ENCODE results near the gene ARL11. TPM values are rescaled to one million over a fixed set of nuclear protein-coding genes. Genes with fewer than 3 reads are reported as not detected.
A peak's percentile ranks its signal among the peaks of the same experiment; 100 is the strongest.

Gene ARL11
- total RNA-seq, 6 donors from 2014 or later, result 1.4 to 8.4 (median 4.9) TPM

GRCh38 chr13:49630580-49630979, 2.3 kb downstream of the ARL11 start:
- TF ChIP-seq POLR2A (IDR thresholded peaks at IDR 0.05), result no peak
- no peak for TF ChIP-seq POLR2AphosphoS5 (IDR thresholded peaks at IDR 0.05)
- TF ChIP-seq EP300 (IDR thresholded peaks at IDR 0.05), result no peak
- TF ChIP-seq CTCF (IDR thresholded peaks at IDR 0.05), result no peak
- peak in 1 of 2 donors; percentile 33 for DNase-seq
- no peaks in the 10 kb centered on the region for H3K27me3 ChIP-seq
- no peaks in the 10 kb centered on the region for H3K36me3 ChIP-seq
- no peak overlapping the region for H3K4me3 ChIP-seq
- H3K27ac ChIP-seq, result peak overlapping the region; percentile 9 to 85 (median 45)
- H3K9me3 ChIP-seq, result no peaks in the 10 kb centered on the region
- WGBS, 2 donors, result 86% methylated on average over 16 of the region's 16 CpGs; no CpG with 5 or more reads in 1 of the 2 donors
- no peak for ATAC-seq (ENCODE audit: low FRiP score in 2 of 2)
- peaks cover 1 to 49% (median 30%) of the 10 kb centered on the region in 4 donors for H3K4me1 ChIP-seq

DNA sequence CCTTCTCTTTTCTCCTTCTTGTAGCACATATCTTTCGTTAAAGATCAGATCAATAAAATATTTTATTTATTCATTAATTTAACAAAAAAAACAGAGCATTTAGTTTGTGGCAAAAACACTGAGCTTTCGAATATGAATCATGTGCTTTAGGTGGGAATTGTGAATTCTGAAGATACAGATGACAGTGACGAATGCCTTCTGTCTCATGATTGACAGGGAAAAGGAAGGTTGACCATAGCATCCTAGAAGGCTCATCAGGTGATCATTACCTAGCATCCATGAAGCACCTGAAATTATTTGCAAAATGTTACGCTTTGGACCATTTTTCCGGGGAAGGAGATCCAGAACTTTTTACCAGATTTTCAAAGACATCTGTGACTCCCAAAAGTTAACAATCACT, 3.8 kb downstream of the ARL11 start:
- TF ChIP-seq POLR2A (IDR thresholded peaks at IDR 0.05), result no peak
- TF ChIP-seq POLR2AphosphoS5 (IDR thresholded peaks at IDR 0.05), result no peak
- Histone ChIP-seq H3K27ac (no peak overlapping the region), H3K4me3 (no peak overlapping the region), H3K36me3 (no peaks in the 10 kb centered on the region), H3K9me3 (no peaks in the 10 kb centered on the region), H3K27me3 (no peaks in the 10 kb centered on the region), H3K4me1 (peaks cover 0 to 55% (median 36%) of the 10 kb centered on the region in 4 donors)
- ATAC-seq (ENCODE audit: low FRiP score in 2 of 2), result no peak
- DNase-seq, result no peak
- 88 to 94% methylated on average over 5 of the region's 5 CpGs for WGBS, 2 donors

GRCh38 chr13:49633710-49634109, 5.4 kb downstream of the ARL11 start:
- Histone ChIP-seq H3K4me3 (no peak overlapping the region), H3K4me1 (peaks cover 0 to 52% (median 33%) of the 10 kb centered on the region in 4 donors), H3K27ac (peak overlapping the region in 2 of 4 donors; percentile 8 to 24), H3K36me3 (no peaks in the 10 kb centered on the region), H3K9me3 (no peaks in the 10 kb centered on the region), H3K27me3 (no peaks in the 10 kb centered on the region)
- ATAC-seq (ENCODE audit: low FRiP score in 2 of 2) (no peak), DNase-seq (no peak)
- WGBS, 2 donors, result 73 to 81% methylated on average over 4 of the region's 4 CpGs
- TF ChIP-seq POLR2AphosphoS5 (IDR thresholded peaks at IDR 0.05) (peak in 1 of 2 donors; percentile 53), CTCF (IDR thresholded peaks at IDR 0.05) (no peak), EP300 (IDR thresholded peaks at IDR 0.05) (peak in 1 of 4 donors; percentile 6), POLR2A (IDR thresholded peaks at IDR 0.05) (no peak)

- H3K4me3 ChIP-seq, result peak overlapping the region in 3 of 4 donors; percentile 10 to 32 (median 30)
- H3K9me3 ChIP-seq, result no peaks in the 10 kb centered on the region
- H3K27me3 ChIP-seq, result no peaks in the 10 kb centered on the region
- DNase-seq (no peak), ATAC-seq (ENCODE audit: low FRiP score in 2 of 2) (no peak)
- H3K27ac ChIP-seq, result peak overlapping the region in 3 of 4 donors; percentile 3 to 14 (median 14)
- peaks cover under 1 to 37% (median 14%) of the 10 kb centered on the region in 4 donors for H3K4me1 ChIP-seq
- no peak for TF ChIP-seq CTCF (IDR thresholded peaks at IDR 0.05)
- no peak for TF ChIP-seq POLR2A (IDR thresholded peaks at IDR 0.05)
- TF ChIP-seq POLR2AphosphoS5 (IDR thresholded peaks at IDR 0.05), result no peak
- no peak for TF ChIP-seq EP300 (IDR thresholded peaks at IDR 0.05)
- no peaks in the 10 kb centered on the region for H3K36me3 ChIP-seq
- 68 to 73% methylated on average over 10 of the region's 10 CpGs for WGBS, 2 donors
Observed at GRCh38 chr13:49635599-49636433, 7.5 kb downstream of the ARL11 start.

DNA sequence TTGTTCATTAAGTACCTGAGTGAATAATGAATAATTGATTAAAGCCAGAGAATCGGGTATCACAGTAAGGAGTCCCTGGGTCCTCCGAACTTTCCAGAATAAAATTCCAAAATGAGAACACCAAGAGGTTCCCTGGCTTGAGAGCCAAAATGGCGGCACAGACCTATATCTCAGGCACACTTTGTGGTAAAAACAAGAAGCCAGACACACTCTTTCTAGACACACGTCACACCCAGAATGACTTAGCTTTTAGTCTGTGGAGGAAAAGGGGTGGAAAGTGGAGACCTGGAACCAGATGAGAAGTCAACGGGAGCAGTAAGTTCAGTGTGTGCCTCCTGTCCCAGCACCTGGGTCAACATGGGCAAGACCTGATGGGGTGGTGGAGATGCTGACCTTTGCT, 8.4 kb downstream of the ARL11 start:
- Histone ChIP-seq H3K36me3 (no peaks in the 10 kb centered on the region), H3K27me3 (no peaks in the 10 kb centered on the region), H3K27ac (no peak overlapping the region), H3K4me3 (no peak overlapping the region), H3K9me3 (no peaks in the 10 kb centered on the region), H3K4me1 (peaks cover 10 to 39% (median 21%) of the 10 kb centered on the region in 4 donors)
- WGBS, 2 donors, result 96 to 100% methylated on average over 5 of the region's 5 CpGs
- ATAC-seq (ENCODE audit: low FRiP score in 2 of 2) (no peak), DNase-seq (no peak)
- TF ChIP-seq EP300 (IDR thresholded peaks at IDR 0.05), result no peak
- TF ChIP-seq POLR2A (IDR thresholded peaks at IDR 0.05), result no peak
- no peak for TF ChIP-seq CTCF (IDR thresholded peaks at IDR 0.05)
- TF ChIP-seq POLR2AphosphoS5 (IDR thresholded peaks at IDR 0.05), result no peak
